Epithelial cell of proximal tubule (primary cell): Measurements from ENCODE around the gene CHAF1B. TPM values are rescaled to one million over a fixed set of nuclear protein-coding genes. Genes with fewer than 3 reads are reported as not detected.
A peak's percentile ranks its signal among the peaks of the same experiment; 100 is the strongest.

Experiments used
- DNase-seq: peaks from one replicate; pipeline ENCODE4 v3.0.0-alpha.2; 2011; ENCODE audit warnings: low read depth
- H3K4me3 ChIP-seq: 2 replicates; pipeline ENCODE4 v1.5.1; 2011; ENCODE audit warnings: low read depth, mild to moderate bottlenecking, low read length
- total RNA-seq: library from RNA; depleted of rRNA; stranded (reverse); fragments of >200 nt; gene quantifications from 2 replicates; pipeline ENCODE4 v1.2.3, GENCODE V29; 2015
- TF ChIP-seq, protein P1 (sequence below): conservative IDR thresholded peaks from 2 replicates; pipeline ENCODE4 v1.5.1; 2012; ENCODE audit warnings: low read depth, mild to moderate bottlenecking, low read length

The CHAF1B gene
- total RNA-seq, 1 donor from 2014 or later, result 8.5 TPM

DNA sequence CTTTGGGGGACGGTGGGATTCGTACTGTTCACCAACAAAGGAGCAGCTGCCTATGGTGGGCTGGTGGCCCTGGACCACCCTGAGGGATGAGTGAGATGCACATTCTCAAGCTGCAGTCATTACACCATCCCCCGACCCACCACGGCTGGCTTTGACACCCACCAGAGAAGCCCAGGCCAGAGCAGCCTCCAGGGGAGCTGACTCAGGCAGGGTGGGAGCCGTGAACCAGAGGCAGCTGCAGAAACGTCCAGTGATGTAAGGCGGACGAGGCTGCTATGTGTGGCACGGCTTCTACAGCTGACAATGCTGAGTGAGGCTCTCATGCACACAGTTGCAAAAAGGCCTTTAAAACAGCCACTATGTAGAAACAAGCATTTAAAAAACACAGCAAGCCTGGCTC, 40.1 kb downstream of the CHAF1B start:
- DNase-seq, result no peak
- H3K4me3 ChIP-seq, result no peak overlapping the region
- TF ChIP-seq, protein P1, sequence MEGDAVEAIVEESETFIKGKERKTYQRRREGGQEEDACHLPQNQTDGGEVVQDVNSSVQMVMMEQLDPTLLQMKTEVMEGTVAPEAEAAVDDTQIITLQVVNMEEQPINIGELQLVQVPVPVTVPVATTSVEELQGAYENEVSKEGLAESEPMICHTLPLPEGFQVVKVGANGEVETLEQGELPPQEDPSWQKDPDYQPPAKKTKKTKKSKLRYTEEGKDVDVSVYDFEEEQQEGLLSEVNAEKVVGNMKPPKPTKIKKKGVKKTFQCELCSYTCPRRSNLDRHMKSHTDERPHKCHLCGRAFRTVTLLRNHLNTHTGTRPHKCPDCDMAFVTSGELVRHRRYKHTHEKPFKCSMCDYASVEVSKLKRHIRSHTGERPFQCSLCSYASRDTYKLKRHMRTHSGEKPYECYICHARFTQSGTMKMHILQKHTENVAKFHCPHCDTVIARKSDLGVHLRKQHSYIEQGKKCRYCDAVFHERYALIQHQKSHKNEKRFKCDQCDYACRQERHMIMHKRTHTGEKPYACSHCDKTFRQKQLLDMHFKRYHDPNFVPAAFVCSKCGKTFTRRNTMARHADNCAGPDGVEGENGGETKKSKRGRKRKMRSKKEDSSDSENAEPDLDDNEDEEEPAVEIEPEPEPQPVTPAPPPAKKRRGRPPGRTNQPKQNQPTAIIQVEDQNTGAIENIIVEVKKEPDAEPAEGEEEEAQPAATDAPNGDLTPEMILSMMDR, result no peak

DNA sequence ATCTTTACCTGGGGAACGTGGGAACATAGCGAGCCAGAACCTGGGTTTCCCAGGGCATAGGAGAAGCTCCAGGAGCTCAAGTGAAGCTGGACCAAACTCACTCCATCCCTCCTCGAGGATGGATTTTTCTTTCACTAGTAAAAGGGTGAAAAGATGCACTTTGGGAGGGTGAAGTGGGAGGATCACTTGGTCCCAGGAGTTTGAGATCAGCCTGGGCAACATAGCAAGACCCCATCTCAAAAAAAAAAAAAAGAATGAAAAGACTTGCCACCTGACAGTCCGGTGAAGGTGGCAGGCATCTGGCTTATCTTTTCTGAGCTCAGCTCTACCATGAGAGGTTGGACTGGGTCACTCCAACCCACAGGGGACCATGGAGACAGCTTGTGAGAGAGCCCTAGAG, 42.3 kb downstream of the CHAF1B start:
- TF ChIP-seq, protein P1, result no peak
- DNase-seq, result no peak
- no peak overlapping the region for H3K4me3 ChIP-seq

DNA sequence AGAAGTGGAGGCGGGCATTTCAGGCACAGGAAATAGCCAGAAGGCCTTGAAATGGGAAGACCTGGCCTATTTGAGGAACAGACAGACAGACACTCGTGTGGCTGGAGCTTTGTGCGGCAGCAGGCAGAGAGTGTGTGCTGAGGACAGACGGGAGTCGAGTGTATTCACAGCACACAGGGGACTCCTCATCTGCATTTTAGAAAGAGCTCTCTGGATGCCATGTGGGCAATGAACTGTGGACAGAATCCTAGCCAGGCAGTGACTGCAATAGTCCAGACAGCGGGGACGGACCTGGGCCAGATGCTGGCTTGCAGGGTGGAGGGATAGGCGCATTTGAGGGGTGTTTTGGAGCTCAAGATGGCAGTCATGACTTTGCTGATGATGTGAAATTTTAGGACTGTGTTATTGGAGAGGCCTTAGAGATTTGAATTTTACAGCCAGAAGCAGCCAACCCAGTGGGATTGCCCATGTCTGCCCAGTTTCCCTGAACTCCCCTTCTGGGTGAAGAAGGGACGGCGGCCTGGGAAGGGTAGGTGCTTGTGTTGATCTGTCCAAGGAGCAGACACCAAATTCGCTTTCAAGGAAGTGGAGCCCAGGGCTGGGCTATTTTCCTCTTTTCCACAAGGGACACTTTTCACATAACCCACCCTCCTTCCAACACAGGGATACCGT, 43.7 kb downstream of the CHAF1B start:
- TF ChIP-seq, protein P1, result no peak
- peak overlapping the region; percentile 45 for H3K4me3 ChIP-seq
- DNase-seq, result no peak

DNA sequence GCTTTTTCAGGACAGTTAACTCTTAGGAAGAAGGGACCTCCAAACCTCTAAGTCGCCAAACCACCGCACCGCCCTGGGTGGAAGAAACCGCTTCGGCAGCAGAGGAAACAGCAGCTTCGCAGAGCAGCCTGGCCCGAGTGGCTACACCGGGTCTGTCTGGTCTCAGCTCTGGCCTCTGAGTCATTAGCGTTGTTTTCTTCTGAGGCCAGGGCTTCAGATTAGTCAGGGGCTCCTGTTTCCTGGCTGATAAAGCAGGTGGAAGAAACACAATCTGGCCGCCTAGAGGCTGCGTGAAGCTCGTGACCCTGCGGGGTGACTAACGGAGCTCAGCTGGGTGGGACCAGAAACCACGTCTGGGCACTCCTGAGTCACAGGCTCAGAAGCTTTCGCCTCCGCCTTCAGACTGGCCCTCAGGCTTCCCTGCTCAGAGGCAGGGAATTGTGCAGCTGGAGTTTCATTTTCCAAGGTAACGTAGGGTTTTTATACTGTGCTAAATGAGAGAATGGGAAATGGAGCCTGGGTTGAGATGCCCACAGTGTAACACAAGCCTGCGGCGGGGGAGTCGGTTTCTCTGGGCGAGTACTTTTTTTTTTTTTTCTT, 44.9 kb downstream of the CHAF1B start:
- peak overlapping the region; percentile 45 for H3K4me3 ChIP-seq
- peak; percentile 94 for DNase-seq
- TF ChIP-seq, protein P1, result peak; percentile 31

DNA sequence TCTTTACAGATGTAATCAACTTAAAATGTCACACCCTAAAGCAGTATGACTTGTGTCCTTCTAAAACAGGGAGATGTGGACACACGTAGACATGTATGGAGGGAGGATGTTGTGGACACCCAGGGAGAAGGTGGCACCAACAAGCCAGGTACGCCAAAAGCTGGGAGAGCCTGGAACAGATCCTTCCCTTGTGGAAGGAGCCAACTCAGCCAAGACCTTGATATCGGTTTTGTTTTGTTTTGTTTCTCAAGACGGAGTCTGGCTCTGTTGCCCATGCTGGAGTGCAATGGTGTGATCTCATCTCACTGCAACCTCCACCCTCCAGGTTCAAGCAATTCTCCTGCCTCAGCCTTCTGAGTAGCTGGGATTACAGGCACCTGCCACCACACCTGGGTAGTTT, 45.6 kb downstream of the CHAF1B start:
- no peak for DNase-seq
- TF ChIP-seq, protein P1, result no peak
- peak overlapping the region; percentile 45 for H3K4me3 ChIP-seq

DNA sequence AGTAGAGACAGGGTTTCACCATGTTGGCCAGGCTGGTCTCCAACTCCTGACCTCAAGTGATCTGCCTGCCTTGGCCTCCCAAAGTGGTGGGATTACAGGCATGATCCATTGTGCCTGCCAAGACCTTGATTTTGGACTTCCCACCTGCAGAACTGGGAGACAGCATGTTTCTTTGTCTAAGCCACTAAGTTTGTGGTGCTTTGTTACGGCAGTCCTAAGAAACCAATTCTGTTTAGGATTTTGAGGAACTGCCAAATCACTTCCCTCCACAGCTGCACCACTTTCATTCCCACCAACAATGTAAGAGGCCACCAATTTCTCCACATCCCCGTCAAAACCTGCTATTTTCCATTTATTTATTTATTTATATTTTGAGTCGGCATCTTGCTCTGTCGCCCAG, 46.1 kb downstream of the CHAF1B start:
- TF ChIP-seq, protein P1, result no peak
- no peak for DNase-seq
- peak overlapping the region; percentile 45 for H3K4me3 ChIP-seq
